ENCODE results near the gene SPIN1.
"Not testable (repeated sequence)": the region's sequence is repeated elsewhere in the genome, so short reads cannot be mapped to it uniquely, and the experiment has no call there.

DNA sequence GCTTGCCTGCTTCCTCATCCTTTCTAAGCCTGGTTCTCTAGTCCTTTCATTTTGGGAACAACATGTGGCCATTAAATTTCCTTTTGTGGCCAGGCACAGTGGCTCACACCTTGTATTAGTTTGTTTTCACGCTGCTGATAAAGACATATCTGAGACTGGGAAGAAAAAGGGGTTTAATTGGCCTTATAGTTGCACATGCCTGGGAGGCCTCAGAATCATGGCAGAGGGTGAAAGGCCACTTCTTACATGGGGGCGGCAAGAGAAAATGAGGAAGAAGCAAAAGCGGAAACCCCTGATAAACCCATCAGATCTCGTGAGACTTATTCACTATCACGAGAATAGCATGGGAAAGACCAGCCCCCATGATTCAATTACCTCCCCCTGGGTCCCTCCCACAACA lies 37.9 kb upstream of the SPIN1 start:
- TF ChIP-seq, protein P1, sequence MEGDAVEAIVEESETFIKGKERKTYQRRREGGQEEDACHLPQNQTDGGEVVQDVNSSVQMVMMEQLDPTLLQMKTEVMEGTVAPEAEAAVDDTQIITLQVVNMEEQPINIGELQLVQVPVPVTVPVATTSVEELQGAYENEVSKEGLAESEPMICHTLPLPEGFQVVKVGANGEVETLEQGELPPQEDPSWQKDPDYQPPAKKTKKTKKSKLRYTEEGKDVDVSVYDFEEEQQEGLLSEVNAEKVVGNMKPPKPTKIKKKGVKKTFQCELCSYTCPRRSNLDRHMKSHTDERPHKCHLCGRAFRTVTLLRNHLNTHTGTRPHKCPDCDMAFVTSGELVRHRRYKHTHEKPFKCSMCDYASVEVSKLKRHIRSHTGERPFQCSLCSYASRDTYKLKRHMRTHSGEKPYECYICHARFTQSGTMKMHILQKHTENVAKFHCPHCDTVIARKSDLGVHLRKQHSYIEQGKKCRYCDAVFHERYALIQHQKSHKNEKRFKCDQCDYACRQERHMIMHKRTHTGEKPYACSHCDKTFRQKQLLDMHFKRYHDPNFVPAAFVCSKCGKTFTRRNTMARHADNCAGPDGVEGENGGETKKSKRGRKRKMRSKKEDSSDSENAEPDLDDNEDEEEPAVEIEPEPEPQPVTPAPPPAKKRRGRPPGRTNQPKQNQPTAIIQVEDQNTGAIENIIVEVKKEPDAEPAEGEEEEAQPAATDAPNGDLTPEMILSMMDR (IDR thresholded peaks at IDR 0.05) = not testable (repeated sequence)
- TF ChIP-seq POLR2A (IDR thresholded peaks at IDR 0.05) = not testable (repeated sequence)
